GM18858 (cell line): ENCODE results near the gene HIP1.
"Not testable (repeated sequence)": the region's sequence is repeated elsewhere in the genome, so short reads cannot be mapped to it uniquely, and the experiment has no call there.

Experiments used
- ATAC-seq: cut with Tn5 transposase; IDR thresholded peaks from one replicate; pipeline ENCODE4 v1.9.1; 2021; ENCODE audit not compliant: unreplicated experiment

Gene HIP1

DNA sequence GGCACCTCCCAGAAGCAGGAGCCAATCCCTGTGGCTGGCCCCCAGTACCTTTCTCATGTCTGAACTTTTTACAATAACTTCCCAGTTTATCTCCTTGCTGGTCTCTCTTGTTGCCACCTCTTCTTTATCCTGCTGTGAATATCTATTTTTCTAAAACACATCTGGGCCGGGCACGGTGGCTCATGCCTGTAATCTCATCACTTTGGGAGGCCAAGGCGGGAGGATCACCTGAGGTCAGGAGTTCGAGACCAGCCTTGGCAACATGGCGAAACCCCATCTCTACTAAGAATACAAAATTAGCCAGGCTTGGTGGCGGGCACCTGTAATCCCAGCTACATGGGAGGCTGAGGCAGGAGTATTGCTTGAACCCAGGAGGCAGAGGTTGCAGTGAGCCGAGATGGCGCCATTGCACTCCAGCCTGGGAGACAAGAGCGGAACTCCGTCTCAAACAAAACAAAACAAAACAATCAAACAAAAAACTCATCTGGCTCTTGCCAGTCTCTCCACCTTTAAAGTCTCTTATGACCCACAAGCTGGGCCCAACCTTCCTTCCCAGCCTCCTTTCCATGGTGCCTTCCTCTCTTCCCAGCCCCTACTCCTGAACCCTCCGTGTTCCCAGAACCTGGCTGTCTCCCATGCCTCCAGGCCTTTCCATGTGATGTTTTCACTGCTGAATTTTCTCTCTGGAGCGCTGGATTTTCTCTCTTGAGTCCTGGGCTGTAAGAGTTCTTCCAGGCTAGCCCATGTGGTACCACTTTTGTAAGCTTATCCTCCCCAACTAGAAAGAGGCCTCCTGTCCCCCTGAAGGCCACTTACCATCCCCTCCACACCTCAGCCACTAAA is 51.3 kb downstream of the HIP1 start:
- ATAC-seq = no peak

DNA sequence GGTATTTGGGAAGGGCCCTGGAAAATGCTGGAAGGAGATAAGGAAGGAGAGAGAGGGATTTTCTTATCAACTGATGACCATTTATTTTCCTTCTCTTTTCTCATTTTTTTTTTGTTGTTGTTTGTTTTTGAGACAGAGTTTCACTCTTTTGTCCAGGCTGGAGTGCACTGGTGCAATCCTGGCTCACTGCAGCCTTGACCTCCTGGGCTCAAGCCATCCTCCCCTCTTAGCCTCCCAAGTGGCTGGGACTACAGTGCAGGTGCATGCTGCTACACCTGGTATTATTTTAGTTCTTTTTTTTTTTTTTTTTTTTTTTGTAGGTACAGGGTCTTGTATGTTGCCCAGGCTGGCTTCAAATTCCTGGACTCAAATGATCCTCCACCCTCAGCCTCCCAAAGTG is 52.2 kb downstream of the HIP1 start:
- no peak for ATAC-seq

DNA sequence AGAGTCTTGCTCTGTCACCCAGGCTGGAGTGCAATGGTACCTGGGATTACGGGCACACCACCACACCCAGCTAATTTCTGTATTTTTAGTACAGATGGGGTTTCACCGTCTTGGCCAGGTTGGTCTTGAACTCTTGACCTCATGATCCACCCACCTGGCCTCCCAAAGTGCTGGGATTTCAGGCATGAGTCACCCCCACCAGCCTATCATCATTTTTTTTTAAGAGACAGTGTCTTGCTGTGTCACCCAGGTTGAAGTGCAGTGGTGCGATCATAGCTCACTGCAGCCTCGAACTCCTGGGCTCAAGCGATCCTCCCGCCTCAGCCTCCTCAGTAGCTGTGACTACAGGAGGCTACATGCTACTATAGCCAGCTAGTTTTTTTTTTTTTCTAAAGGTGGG is 56.7 kb downstream of the HIP1 start:
- not testable (repeated sequence) for ATAC-seq

DNA sequence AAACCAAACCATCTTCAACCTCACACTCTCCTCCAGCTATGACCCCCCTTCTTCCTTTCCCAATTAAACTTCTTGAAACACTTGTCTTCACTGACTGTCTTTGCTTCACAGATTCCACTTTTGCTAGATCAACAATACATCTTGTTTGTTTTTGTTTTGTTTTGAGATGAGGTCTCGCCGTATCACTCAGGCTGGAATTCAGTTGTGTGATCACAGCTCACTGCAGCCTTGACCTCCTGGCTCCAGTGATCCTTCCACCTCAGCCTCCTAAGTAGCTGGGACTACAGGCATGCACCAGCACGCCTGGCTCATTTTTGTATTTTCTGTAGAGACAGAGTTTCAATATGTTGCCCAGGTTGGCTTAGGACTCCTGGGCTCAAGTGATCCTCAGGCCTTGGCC is 59.7 kb downstream of the HIP1 start:
- no peak for ATAC-seq

DNA sequence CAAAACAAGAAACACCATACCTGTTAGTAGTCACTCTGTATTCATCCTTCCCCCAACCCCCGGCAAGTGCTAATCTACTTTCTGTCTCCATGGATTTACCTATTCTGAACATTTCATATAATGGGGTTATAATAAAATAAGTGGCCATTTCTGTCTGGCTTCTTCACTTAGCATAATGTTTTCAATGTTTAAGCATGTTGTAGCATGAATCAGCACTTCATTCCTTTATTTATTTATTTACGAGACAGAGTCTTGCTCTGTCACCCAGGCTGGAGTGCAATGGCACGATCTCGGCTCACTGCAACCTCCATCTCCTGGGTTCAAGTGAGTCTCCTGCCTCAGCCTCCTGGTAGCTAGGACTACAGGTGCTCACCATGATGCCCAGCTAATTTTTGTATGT is 69.2 kb downstream of the HIP1 start:
- ATAC-seq = no peak

DNA sequence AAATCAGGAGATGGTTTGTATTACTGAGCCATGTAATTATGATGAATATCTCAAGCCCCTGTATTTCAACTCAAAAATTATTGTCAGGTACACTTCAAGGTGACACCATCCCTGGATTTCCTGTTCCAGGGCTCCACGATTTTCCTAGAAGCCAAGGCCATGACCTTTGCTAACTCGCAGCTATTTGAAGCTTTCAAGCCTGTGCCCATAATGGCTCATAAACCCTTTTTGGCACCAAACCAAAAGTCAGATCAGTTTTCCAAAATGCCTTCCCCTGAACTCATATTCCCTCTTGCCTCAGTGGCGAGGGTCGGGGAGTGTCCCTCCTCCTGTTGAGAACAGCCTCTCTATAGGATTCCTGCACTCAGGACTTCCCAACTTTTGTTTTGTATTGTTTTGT is 70.8 kb downstream of the HIP1 start:
- no peak for ATAC-seq

DNA sequence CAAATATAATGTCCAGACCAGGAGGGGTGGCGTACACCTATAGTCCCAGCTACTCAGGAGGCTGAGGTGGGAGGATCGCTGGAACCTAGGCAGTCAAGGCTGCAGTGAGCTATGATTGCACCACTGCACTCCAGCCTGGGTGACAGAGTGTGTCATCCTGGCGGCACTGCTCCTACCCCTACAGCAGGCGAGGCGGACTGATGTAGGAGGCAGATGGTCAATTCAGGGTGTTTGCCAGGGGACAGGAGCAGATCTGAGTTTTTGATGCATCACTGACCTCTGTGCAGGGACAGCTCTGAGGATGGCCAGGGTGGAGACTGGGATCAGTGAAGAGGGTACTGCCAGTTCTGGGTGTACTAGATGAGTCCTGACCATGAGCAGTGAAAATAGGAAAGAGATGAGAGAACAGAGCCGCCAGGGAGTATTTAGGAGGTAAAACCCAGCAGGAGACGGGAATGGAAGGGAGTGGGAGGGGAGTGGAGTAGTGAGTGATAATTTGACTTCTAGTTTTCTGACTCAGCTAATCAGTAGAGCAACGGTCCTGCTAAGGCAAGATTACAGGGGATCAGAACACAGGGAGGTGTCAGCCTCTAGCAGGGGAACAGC is 75.3 kb downstream of the HIP1 start:
- peak; percentile 22 for ATAC-seq

DNA sequence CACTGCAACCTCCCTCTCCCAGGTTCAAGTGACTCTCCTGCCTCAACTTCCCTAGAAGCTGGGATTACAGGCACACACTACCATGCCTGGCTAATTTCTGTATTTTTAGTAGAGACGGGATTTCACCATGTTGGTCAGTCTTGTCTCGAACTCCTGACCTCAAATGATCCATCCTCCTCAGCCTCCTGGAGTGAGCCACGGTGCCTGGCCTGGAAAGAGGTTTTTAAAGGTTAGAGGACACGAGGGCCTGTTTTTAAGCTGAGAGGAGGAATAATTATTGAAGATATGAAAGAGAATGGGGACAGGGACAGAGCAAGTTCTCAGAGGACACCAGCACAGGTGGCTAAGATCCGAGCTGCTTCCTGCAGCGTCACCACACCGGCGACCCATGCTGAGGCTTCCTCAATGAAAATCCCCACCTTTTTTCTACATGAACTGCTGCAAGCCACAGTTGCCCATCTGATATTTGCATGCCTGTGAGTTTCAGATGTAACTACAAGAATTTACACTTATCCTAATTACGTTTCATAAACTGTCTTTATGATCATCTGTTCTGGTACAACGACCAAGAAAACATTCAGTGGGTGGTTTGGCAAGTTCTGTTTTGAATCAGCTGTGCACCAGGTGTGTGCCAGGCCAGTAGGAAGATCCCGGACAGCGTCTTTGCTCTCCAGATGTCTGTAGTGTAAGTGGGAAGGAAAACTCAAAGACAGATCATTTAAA is 76.0 kb downstream of the HIP1 start:
- ATAC-seq = peak; percentile 73

DNA sequence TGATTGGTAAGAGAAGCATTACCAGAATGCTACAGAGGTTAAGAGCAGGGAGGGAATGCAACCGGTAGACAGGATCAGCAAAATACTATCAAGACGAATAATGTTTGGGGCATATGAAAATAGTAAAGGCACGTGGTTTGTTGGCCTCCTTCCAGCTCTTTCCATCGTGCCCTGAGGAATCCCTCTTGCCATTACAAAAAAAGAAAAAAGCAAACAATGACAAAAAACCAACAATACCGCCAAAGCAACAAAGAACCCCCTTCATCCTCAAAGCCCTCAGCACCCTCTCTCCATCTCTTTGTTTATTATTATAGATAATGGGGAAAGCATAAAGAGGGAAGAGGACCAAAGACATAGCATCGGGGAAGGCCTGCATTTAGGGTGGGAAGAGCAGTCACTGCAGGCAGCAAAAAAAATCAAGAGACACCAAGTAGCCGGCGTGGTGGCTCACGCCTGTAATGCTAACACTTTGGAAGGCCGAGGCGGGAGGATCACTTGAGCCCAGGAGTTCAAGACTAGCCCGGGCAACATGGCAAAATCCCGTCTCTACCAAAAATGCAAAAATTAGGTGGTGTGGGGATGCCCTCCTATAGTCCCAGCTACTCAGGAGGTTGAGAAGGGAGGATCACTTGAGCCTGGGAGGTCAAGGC is 78.0 kb downstream of the HIP1 start:
- no peak for ATAC-seq

DNA sequence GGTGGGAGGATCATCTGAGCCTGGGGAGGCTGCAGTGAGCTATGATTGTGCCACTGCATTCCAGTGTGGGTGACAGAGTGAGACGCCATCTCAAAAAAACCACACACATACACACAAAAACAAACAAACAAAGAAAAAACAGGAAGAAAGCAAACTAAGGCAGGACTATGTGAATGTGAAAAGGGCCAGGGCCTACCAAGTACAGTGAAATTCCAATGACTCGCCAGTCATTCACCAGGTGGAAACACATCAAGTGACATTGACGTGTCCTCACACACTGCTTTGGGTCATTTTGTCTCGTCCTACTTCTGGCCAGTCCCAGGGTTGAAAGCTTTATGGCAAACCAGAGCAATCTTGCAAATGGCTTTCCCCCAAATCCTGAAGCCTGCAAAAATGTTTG is 79.9 kb downstream of the HIP1 start:
- ATAC-seq = no peak

DNA sequence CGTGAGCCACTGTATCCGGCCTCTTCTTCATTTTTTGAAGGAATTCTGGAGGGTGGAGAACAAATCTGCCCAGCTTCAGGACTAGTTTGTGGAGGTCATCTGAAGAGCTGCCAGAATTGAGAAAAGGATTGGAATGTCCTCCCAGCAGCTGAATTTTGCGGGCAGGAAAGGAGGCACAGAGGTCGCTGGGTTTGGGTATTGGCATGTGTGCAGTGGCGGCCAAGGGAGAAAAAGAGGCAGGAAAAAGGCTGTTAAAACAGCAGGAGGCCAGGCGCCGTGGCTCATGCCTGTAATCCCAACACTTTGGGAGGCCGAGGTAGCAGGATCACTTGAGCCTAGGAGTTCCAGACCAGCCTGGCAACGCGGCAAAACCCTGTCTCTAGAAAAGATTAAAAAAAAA is 80.4 kb downstream of the HIP1 start:
- no peak for ATAC-seq

DNA sequence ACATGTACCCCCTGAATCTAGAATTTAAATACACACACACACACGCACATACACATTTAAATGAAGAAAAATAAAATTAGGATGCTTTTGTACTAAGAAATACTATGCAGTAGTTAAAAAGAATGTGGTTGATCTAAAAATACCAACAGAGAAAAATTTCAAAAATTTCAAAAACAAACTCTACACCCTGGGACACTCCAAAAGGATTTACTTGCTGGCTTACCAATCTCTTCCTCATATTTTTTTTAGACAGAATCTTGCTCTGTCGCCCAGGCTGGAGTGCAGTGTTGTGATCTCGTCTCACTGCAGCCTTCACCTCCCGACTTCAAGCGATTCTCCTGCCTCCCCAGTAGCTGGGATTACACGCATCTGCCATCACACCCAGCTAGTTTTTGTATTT is 80.9 kb downstream of the HIP1 start:
- no peak for ATAC-seq

DNA sequence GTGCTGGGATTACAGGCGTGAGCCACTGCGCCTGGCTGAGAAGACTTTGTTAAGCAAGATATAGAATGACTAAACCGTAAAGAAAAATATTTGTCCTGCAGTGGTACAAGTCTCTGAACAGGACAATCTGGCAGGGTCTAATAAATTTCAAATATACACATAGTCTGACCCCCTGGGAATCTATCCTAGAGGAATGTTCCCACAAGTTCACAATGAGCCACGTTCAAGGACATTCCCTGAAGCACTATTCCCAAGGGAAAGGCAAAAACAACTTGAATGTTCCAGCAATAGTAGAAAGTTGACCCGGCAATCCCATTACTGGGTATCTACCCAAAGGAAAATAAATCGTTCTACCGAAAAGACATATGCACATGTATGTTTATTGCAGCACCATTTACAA is 82.0 kb downstream of the HIP1 start:
- ATAC-seq = no peak

DNA sequence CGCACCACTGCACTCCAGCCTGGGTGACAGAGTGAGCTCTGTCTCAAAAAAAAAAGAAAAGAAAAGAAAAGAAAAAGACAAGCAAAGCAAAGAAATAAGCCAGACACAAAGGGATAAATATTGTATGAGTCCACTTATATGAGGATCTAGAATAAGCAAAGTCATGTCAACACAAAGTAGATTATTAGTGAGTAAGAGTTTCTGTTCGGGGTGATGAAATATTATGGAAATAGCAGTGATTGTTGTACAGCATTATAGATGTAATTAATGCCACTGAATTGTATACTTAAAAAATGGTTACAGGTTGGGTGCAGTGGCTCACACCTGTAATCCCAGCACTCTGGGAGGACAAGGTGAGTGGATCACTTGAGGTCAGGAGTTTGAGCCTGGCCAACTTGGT is 83.2 kb downstream of the HIP1 start:
- ATAC-seq = no peak

DNA sequence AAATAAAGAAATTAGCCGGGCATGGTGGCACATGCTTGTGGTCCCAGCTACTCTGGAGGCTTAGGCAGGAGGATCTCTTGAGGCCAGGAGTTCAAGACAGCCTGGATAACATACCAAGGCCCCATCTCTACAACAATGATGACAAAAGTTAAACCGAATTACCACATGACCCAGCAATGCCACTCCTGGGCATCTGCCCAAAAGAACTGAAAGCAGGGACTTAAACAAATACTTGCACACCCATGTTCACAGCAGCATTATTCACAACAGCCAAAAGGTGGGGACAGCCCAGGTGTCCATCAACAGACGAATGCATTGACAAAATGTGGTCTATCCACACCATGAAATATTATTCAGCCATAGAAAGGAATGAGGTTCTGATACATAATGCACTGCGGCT is 83.9 kb downstream of the HIP1 start:
- ATAC-seq = no peak

DNA sequence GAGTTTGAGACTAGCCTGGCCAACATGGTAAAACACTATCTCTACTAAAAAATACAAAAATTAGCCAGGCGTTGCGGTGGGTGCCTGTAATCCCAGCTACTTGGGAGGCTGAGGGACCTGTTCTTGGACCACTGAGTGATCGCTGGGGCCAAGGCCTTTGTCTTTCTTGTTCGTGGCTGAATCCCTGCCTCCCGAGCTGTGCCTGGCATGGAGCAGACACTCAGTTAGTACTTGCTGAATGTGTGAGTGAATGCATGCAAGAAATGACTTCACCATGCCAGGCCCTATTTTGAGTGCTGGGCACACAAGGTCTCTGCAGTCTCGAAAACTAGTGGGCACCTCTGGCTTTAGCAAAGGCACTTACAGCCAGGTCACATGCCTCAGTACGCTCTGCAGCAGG is 85.1 kb downstream of the HIP1 start:
- no peak for ATAC-seq

DNA sequence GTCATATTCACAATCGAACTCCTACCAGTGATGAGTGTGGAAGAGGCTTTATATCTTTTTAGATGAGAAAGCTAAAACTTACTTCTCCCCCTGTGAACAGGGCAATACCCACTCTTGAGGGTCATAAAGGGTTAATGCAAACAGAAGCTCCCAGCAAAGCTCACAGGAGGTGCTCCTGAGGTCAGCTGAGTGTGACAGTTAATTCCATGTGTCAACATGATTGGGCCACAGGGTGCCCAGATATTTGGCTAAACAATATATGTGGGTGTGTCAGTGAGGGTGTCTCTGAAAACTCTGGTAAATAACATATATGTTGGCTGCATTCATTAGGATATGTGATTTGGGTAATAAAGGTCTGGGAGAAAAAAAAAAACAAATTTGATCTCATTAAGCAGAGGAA is 86.0 kb downstream of the HIP1 start:
- ATAC-seq = no peak

DNA sequence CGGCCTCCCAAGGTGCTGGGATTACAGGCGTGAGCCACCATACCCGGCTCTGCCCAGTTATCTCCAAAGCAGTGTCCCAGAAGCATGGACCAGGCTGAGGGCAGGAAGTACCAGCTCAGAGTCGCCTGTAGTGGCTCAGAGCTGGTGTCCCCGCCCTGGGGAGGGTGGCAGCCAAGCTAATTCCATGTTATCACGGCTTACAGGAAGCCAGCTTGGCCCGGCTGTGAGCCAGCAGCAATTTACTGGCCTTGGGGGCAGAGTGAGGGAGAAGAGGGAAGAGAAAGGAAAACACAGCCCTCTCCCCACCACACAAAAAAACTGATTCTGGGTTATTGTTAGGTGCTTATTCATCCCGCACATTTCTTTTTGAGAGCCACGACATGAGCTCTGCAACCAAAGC is 88.1 kb downstream of the HIP1 start:
- ATAC-seq = no peak

DNA sequence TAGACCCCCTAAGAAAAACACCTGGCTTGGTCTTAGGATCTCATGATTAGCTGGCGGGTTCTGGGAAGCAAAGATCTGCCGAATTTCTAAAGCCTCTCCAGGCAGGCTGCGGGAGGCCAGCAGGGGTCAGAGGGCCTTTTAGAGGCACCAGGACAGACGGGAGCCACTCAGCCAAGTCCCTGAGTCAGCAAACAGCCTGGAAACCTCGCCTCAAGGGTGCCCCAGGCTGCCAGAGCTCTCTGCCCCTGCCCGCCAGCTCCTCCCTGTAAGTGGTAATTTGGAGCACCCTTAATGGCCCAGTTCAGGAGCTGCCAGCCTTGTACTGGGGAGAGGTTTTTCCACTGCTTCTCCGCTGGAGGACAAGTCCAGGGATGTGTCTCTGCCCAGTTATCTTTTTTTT is 88.7 kb downstream of the HIP1 start:
- no peak for ATAC-seq

DNA sequence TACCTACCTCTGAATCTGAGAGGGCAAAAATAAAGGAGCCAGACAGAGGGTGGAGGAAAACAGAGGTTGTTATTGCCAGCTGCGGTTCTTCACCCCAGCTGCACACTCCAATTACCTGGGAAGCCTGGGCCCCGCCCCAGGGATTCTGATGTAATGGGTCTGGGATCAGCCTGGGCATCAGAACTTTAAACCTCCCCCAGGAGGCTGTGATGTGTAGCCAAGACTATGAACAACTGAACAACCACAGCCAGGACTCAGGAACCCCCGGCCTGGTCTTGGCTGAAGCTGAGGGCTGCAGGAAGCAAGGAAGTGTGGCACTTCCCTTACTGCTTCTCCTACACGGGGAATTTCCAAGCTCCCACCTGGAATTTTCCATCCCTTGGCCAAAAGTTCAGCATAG is 89.3 kb downstream of the HIP1 start:
- ATAC-seq = no peak

DNA sequence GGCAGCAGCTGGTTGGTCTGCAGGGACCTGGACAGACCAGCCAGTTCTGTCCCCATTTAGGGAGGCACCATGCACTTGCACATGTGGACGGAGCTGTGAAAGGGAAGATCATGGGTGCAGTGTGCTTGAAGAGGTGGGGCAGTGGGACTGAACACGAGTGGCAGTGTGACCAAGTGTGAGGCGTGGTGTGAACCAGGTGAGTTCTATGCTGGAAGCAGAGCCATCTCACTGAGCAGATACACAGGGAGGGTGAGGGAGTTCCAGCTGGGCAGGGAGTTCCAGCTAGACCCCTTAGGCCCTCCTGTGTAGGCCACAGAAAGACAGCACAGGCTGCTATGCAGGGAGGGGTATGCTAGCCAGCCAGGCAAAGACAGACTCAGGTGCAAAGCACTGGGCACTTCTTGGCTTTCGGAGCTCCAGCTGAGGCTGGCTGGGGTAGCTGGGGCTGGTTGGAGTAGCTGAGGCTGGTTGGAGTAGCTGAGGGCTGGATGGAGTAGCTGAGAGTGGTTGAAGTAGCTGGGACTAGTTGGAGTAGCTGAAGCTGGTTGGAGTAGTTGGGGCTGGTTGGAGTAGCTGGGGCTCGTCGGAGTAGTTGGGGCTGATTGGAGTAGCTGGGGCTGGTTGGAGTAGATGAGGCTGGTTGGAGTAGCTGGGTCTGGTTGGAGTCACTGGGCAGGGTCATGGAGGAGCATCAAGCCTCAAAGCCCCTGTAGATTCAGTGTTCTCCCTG is 90.9 kb downstream of the HIP1 start:
- ATAC-seq = no peak
